HG03175 (cell line): ENCODE measurements around the gene ADK.
"Not testable (repeated sequence)": the region's sequence is repeated elsewhere in the genome, so short reads cannot be mapped to it uniquely, and the experiment has no call there.

Source experiments
- ATAC-seq: cut with Tn5 transposase; IDR thresholded peaks from one replicate; pipeline ENCODE4 v1.9.1; 2021; ENCODE audit warnings: mild to moderate bottlenecking, moderate library complexity; ENCODE audit not compliant: unreplicated experiment

ADK gene

GRCh38 chr10:74527611-74528010, 376.6 kb downstream of the ADK start:
- ATAC-seq, result not testable (repeated sequence)

- ATAC-seq, result no peak
These were observed 378.2 kb downstream of the ADK start for GRCh38 chr10:74529205-74529604.

- no peak for ATAC-seq
These were observed 380.0 kb downstream of the ADK start for GRCh38 chr10:74530981-74531380.

GRCh38 chr10:74539317-74539716, 388.3 kb downstream of the ADK start:
- no peak for ATAC-seq

- no peak for ATAC-seq
These were observed 390.4 kb downstream of the ADK start for GRCh38 chr10:74541375-74541774.

GRCh38 chr10:74542077-74542476, 391.1 kb downstream of the ADK start:
- ATAC-seq, result no peak

- ATAC-seq, result no peak
These were observed 392.3 kb downstream of the ADK start for GRCh38 chr10:74543276-74543675.

GRCh38 chr10:74544106-74544505, 393.1 kb downstream of the ADK start:
- ATAC-seq, result no peak

GRCh38 chr10:74548676-74549075, 397.7 kb downstream of the ADK start:
- no peak for ATAC-seq

- ATAC-seq, result no peak
These were observed 405.2 kb downstream of the ADK start for GRCh38 chr10:74556072-74556705.

GRCh38 chr10:74557098-74557497, 406.1 kb downstream of the ADK start:
- no peak for ATAC-seq

GRCh38 chr10:74558403-74558802, 407.4 kb downstream of the ADK start:
- ATAC-seq, result no peak

- no peak for ATAC-seq
These were observed 407.9 kb downstream of the ADK start for GRCh38 chr10:74558897-74559296.

GRCh38 chr10:74568896-74569295, 417.9 kb downstream of the ADK start:
- not testable (repeated sequence) for ATAC-seq

GRCh38 chr10:74573497-74573896, 422.5 kb downstream of the ADK start:
- ATAC-seq, result not testable (repeated sequence)

GRCh38 chr10:74575191-74575720, 424.2 kb downstream of the ADK start:
- ATAC-seq, result no peak

GRCh38 chr10:74575912-74576311, 424.9 kb downstream of the ADK start:
- no peak for ATAC-seq

- ATAC-seq, result no peak
These were observed 425.6 kb downstream of the ADK start for GRCh38 chr10:74576586-74576985.

- not testable (repeated sequence) for ATAC-seq
These were observed 429.4 kb downstream of the ADK start for GRCh38 chr10:74580438-74580837.

- ATAC-seq, result no peak
These were observed 431.5 kb downstream of the ADK start for GRCh38 chr10:74582566-74582965.

GRCh38 chr10:74585231-74586087, 434.4 kb downstream of the ADK start:
- ATAC-seq, result peak; percentile 76

GRCh38 chr10:74586088-74586585, 435.1 kb downstream of the ADK start:
- no peak for ATAC-seq
